Liver (tissue), 9 donors: ENCODE measurements around the gene SLCO1C1. TPM values are rescaled to one million over a fixed set of nuclear protein-coding genes. Genes with fewer than 3 reads are reported as not detected.

Source experiments
- DNase-seq: peaks from one replicate; pipeline ENCODE4 v3.0.0-alpha.2; 2017; ENCODE audit warnings: low spot score
- H3K27ac ChIP-seq, 2 donors: one replicate each; pipeline ENCODE4 v1.7.0; 2013; ENCODE audit warnings: inconsistent platforms in 2 of 2, low read length in 2 of 2, control low read depth in 1 of 2, low read depth in 1 of 2, mild to moderate bottlenecking in 1 of 2
- H3K27me3 ChIP-seq, 4 donors: one replicate each; pipeline versions ENCODE4 v1.6.1 to v1.7.0; 2013; ENCODE audit warnings: low read length in 3 of 4, inconsistent platforms in 1 of 4, mild to moderate bottlenecking in 1 of 4, moderate library complexity in 1 of 4; ENCODE audit not compliant: control insufficient read depth in 4 of 4, insufficient read depth in 4 of 4
- H3K36me3 ChIP-seq, 4 donors: one replicate each; pipeline versions ENCODE4 v1.6.1 to v1.7.0; 2013; ENCODE audit warnings: low read length in 3 of 4, mild to moderate bottlenecking in 3 of 4, low read depth in 1 of 4, moderate library complexity in 1 of 4; ENCODE audit not compliant: control insufficient read depth in 4 of 4, insufficient read depth in 3 of 4
- H3K4me1 ChIP-seq, 4 donors: one replicate each; pipeline versions ENCODE4 v1.6.1 to v1.7.0; 2013; ENCODE audit warnings: low read length in 3 of 4, mild to moderate bottlenecking in 3 of 4, moderate library complexity in 1 of 4; ENCODE audit not compliant: control insufficient read depth in 4 of 4, insufficient read depth in 4 of 4
- H3K4me3 ChIP-seq, 3 donors: one replicate each; pipeline versions ENCODE4 v1.6.1 to v1.7.0; 2013; ENCODE audit warnings: low read length in 3 of 3, control low read depth in 1 of 3, low read depth in 1 of 3, mild to moderate bottlenecking in 1 of 3
- H3K9ac ChIP-seq, 2 donors: one replicate each; pipeline ENCODE4 v1.7.0; 2013; ENCODE audit warnings: low read length in 2 of 2, mild to moderate bottlenecking in 2 of 2, moderate library complexity in 2 of 2, control low read depth in 1 of 2, low read depth in 1 of 2
- H3K9me3 ChIP-seq, 4 donors: one replicate each; pipeline versions ENCODE4 v1.6.1 to v1.7.0; 2013; ENCODE audit warnings: low read length in 3 of 4; ENCODE audit not compliant: control insufficient read depth in 4 of 4
- CTCF ChIP-seq: fragments of 150-350 bp; IDR thresholded peaks from 2 replicates; pipeline ENCODE4 v1.5.1; 2017; ENCODE audit warnings: improper control_type of control experiment, low read depth, low read length; ENCODE audit not compliant: missing input control
- EGR1 ChIP-seq, 2 donors: IDR thresholded peaks; 2 replicates each; pipeline ENCODE4 v1.6.1; 2016 to 2018; ENCODE audit warnings: antibody characterized with exemption in 2 of 2, low read depth in 2 of 2
- FOXA2 ChIP-seq: IDR thresholded peaks from 2 replicates; pipeline ENCODE4 v1.6.1; 2016; ENCODE audit warnings: antibody characterized with exemption
- GABPA ChIP-seq, 2 donors: IDR thresholded peaks in 1 of 2; conservative IDR thresholded peaks in 1 of 2; 2 replicates each; pipeline ENCODE4 v1.6.1; 2016; ENCODE audit warnings: antibody characterized with exemption in 2 of 2, mild to moderate bottlenecking in 1 of 2, moderate library complexity in 1 of 2
- HNF4A ChIP-seq, 2 donors: conservative IDR thresholded peaks; 2 replicates each; pipeline ENCODE4 v1.6.1; 2016; ENCODE audit warnings: antibody characterized with exemption in 2 of 2, mild to moderate bottlenecking in 2 of 2
- HNF4G ChIP-seq: IDR thresholded peaks from 2 replicates; pipeline ENCODE4 v1.6.1; 2016; ENCODE audit warnings: antibody characterized with exemption
- JUND ChIP-seq, 2 donors: IDR thresholded peaks; 2 replicates each; pipeline ENCODE4 v1.6.1; 2016; ENCODE audit warnings: antibody characterized with exemption in 2 of 2
- MAX ChIP-seq: IDR thresholded peaks from 2 replicates; pipeline ENCODE4 v1.6.1; 2016; ENCODE audit warnings: antibody characterized with exemption
- RAD21 ChIP-seq, 2 donors: IDR thresholded peaks; 2 replicates each; pipeline ENCODE4 v1.6.1; 2016; ENCODE audit warnings: antibody characterized with exemption in 2 of 2, mild to moderate bottlenecking in 2 of 2
- RXRA ChIP-seq, 2 donors: IDR thresholded peaks; 2 replicates each; pipeline ENCODE4 v1.6.1; 2017 to 2018; ENCODE audit warnings: antibody characterized with exemption in 2 of 2, mild to moderate bottlenecking in 1 of 2
- YY1 ChIP-seq: IDR thresholded peaks from 2 replicates; pipeline ENCODE4 v1.6.1; 2016; ENCODE audit warnings: antibody characterized with exemption, mild to moderate bottlenecking
- ZBTB33 ChIP-seq: IDR thresholded peaks from 2 replicates; pipeline ENCODE4 v1.6.1; 2016; ENCODE audit warnings: antibody characterized with exemption
- WGBS: extraction: QIAGEN DNeasy Blood & Tissue Kit; methylation state at CpG from one replicate; pipeline ENCODE4 v1.1.7; 2013; 5-methylcytosine and 5-hydroxymethylcytosine counted together
- polyA plus RNA-seq, 2 donors: library from polyadenylated mRNA; stranded (reverse) in 1 of 2; unstranded in 1 of 2; fragments of 200-250 nt in 1 of 2; fragments of >200 nt in 1 of 2; fragmentation: Nextera tagmentation in 1 of 2; extraction: Ambion mirVana in 1 of 2; gene quantifications; one replicate each; pipeline versions ENCODE4 v1.2.1 to v1.2.3, GENCODE V29; 2013 to 2015
- total RNA-seq, 2 donors: library from RNA; depleted of rRNA; stranded (reverse); fragments of >200 nt; gene quantifications; one replicate each; pipeline ENCODE4 v1.2.3, GENCODE V29; 2014
- donor health status: healthy.
- donor health status: healthy.
- donor health status: healthy.
- donor health status: healthy.
- donor health status: healthy.

The SLCO1C1 gene
- total and polyA plus RNA-seq, 4 donors: not detected

- WGBS: 7% methylated on average over 1 of the region's 1 CpG
- no peak overlapping the region for H3K27ac ChIP-seq
- peaks cover 0 to 9% (median 0%) of the 10 kb centered on the region in 4 donors for H3K4me1 ChIP-seq
- TF ChIP-seq HNF4G (no peak), CTCF (peak; percentile 65), JUND (IDR thresholded peaks at IDR 0.05) (no peak), RXRA (IDR thresholded peaks at IDR 0.05) (peak in 1 of 2 donors; percentile 10), RAD21 (IDR thresholded peaks at IDR 0.05) (peak; percentile 92 to 93), HNF4A (conservative IDR thresholded peaks at IDR 0.05) (no peak), MAX (no peak)
- H3K27me3 ChIP-seq: no peaks in the 10 kb centered on the region
- H3K36me3 ChIP-seq: no peaks in the 10 kb centered on the region
- no peak overlapping the region for H3K4me3 ChIP-seq
- no peak overlapping the region for H3K9ac ChIP-seq
- DNase-seq: no peak
- no peaks in the 10 kb centered on the region for H3K9me3 ChIP-seq
These were observed 103.4 kb downstream of the SLCO1C1 start for GRCh38 chr12:20798554-20798953.

GRCh38 chr12:20800160-20800559 is 105.0 kb downstream of the SLCO1C1 start:
- H3K4me1 ChIP-seq: peaks cover 0 to 9% (median 0%) of the 10 kb centered on the region in 4 donors
- WGBS: 72% methylated on average over 1 of the region's 1 CpG
- no peaks in the 10 kb centered on the region for H3K36me3 ChIP-seq
- no peaks in the 10 kb centered on the region for H3K9me3 ChIP-seq
- H3K27ac ChIP-seq: peak overlapping the region in 1 of 2 donors; percentile 35
- no peak for TF ChIP-seq CTCF
- no peak for TF ChIP-seq MAX
- TF ChIP-seq YY1: no peak
- TF ChIP-seq EGR1 (IDR thresholded peaks at IDR 0.05; ENCODE audit: low read depth in 2 of 2): no peak
- no peak for TF ChIP-seq FOXA2
- TF ChIP-seq HNF4G: no peak
- TF ChIP-seq ZBTB33: no peak
- TF ChIP-seq GABPA (IDR thresholded peaks at IDR 0.05 in 1 of 2, conservative IDR thresholded peaks at IDR 0.05 in 1 of 2): no peak
- no peak overlapping the region for H3K9ac ChIP-seq
- no peaks in the 10 kb centered on the region for H3K27me3 ChIP-seq
- H3K4me3 ChIP-seq: no peak overlapping the region
- no peak for DNase-seq
